ENCODE results near the gene DAP.
A peak's percentile ranks its signal among the peaks of the same experiment; 100 is the strongest.

GRCh38 chr5:10801931-10802666, 41.1 kb upstream of the DAP start:
- no peak for TF ChIP-seq EZH2 (IDR thresholded peaks at IDR 0.05; ENCODE audit: low read length)
- peak in 1 of 3 experiments; percentile 11 for TF ChIP-seq CTCF (optimal IDR thresholded peaks at IDR 0.05 in 1 of 3, IDR thresholded peaks at IDR 0.05 in 1 of 3, conservative IDR thresholded peaks at IDR 0.05 in 1 of 3; ENCODE audit: extremely low read depth in 1 of 3, insufficient read depth in 2 of 3, low read length in 3 of 3)

Measured in keratinocyte (primary cell).